Activated naive CD4-positive, alpha-beta T cell treated with anti-CD3 and anti-CD28 coated beads, Interleukin-2, amount 50 U/mL, for 24 hours (primary cell): ENCODE data around the gene MYG1.
"Not testable (repeated sequence)": the region's sequence is repeated elsewhere in the genome, so short reads cannot be mapped to it uniquely, and the experiment has no call there.

Source experiments
- H3K27ac Mint-ChIP-seq: one replicate; pipeline ENCODE4 v1.8.0; 2021; ENCODE audit warnings: mild to moderate bottlenecking, mixed read lengths
- H3K27me3 Mint-ChIP-seq: one replicate; pipeline ENCODE4 v1.8.0; 2021; ENCODE audit warnings: mixed read lengths
- H3K36me3 Mint-ChIP-seq: one replicate; pipeline ENCODE4 v1.8.0; 2021; ENCODE audit warnings: mixed read lengths
- H3K4me1 Mint-ChIP-seq: one replicate; pipeline ENCODE4 v1.8.0; 2021; ENCODE audit warnings: mixed read lengths
- H3K4me3 Mint-ChIP-seq: one replicate; pipeline ENCODE4 v1.8.0; 2021; ENCODE audit warnings: mild to moderate bottlenecking, mixed read lengths
- H3K9me3 Mint-ChIP-seq: one replicate; pipeline ENCODE4 v1.8.0; 2021; ENCODE audit warnings: mixed read lengths

Gene MYG1

GRCh38 chr12:53300187-53300586 is 692 bp downstream of the MYG1 start:
- no peaks in the 10 kb centered on the region for H3K27me3 Mint-ChIP-seq
- H3K4me3 Mint-ChIP-seq = peak overlapping the region; percentile 94
- H3K36me3 Mint-ChIP-seq = peaks cover 13% of the 10 kb centered on the region
- H3K4me1 Mint-ChIP-seq = peaks cover 67% of the 10 kb centered on the region
- no peaks in the 10 kb centered on the region for H3K9me3 Mint-ChIP-seq
- peak overlapping the region; percentile 96 for H3K27ac Mint-ChIP-seq

GRCh38 chr12:53302903-53303302 is 3.4 kb downstream of the MYG1 start:
- Mint-ChIP-seq H3K27me3 (no peaks in the 10 kb centered on the region), H3K4me1 (peaks cover 48% of the 10 kb centered on the region), H3K9me3 (no peaks in the 10 kb centered on the region), H3K36me3 (peaks cover 15% of the 10 kb centered on the region), H3K27ac (peak overlapping the region; percentile 84), H3K4me3 (peak overlapping the region; percentile 49)

- peaks cover 11% of the 10 kb centered on the region for H3K4me1 Mint-ChIP-seq
- peaks cover 12% of the 10 kb centered on the region for H3K36me3 Mint-ChIP-seq
These were observed 7.3 kb downstream of the MYG1 start for GRCh38 chr12:53306826-53307225.

GRCh38 chr12:53308276-53308675 is 8.8 kb downstream of the MYG1 start:
- Mint-ChIP-seq H3K36me3 (peaks cover 12% of the 10 kb centered on the region), H3K4me1 (no peaks in the 10 kb centered on the region), H3K27ac (no peak overlapping the region), H3K4me3 (no peak overlapping the region), H3K9me3 (no peaks in the 10 kb centered on the region), H3K27me3 (no peaks in the 10 kb centered on the region)

More at GRCh38 chr12:53306826-53307225, 7.3 kb downstream of the MYG1 start:
- Mint-ChIP-seq H3K27me3 (no peaks in the 10 kb centered on the region), H3K4me3 (no peak overlapping the region), H3K27ac (peak overlapping the region; percentile 38), H3K9me3 (no peaks in the 10 kb centered on the region)

- Mint-ChIP-seq H3K27me3 (no peaks in the 10 kb centered on the region), H3K36me3 (peaks cover 13% of the 10 kb centered on the region), H3K27ac (peak overlapping the region; percentile 17), H3K4me1 (peaks cover 6% of the 10 kb centered on the region), H3K4me3 (no peak overlapping the region), H3K9me3 (no peaks in the 10 kb centered on the region)
These were observed 14.5 kb downstream of the MYG1 start for GRCh38 chr12:53313996-53314395.

GRCh38 chr12:53320352-53321195 is 21.1 kb downstream of the MYG1 start:
- H3K27ac Mint-ChIP-seq = peak overlapping the region; percentile 94
- H3K4me3 Mint-ChIP-seq = peak overlapping the region; percentile 93
- H3K9me3 Mint-ChIP-seq = no peaks in the 10 kb centered on the region
- H3K36me3 Mint-ChIP-seq = peaks cover 8% of the 10 kb centered on the region
- peaks cover 45% of the 10 kb centered on the region for H3K4me1 Mint-ChIP-seq
- H3K27me3 Mint-ChIP-seq = no peaks in the 10 kb centered on the region

GRCh38 chr12:53324113-53324778 is 24.8 kb downstream of the MYG1 start:
- H3K36me3 Mint-ChIP-seq = no peaks in the 10 kb centered on the region
- H3K4me3 Mint-ChIP-seq = peak overlapping the region; percentile 96
- H3K9me3 Mint-ChIP-seq = no peaks in the 10 kb centered on the region
- no peaks in the 10 kb centered on the region for H3K27me3 Mint-ChIP-seq
- H3K27ac Mint-ChIP-seq = peak overlapping the region; percentile 99
- peaks cover 39% of the 10 kb centered on the region for H3K4me1 Mint-ChIP-seq

GRCh38 chr12:53324779-53325510 is 25.4 kb downstream of the MYG1 start:
- no peaks in the 10 kb centered on the region for H3K9me3 Mint-ChIP-seq
- H3K36me3 Mint-ChIP-seq = no peaks in the 10 kb centered on the region
- H3K27me3 Mint-ChIP-seq = no peaks in the 10 kb centered on the region
- H3K27ac Mint-ChIP-seq = peak overlapping the region; percentile 99
- peaks cover 38% of the 10 kb centered on the region for H3K4me1 Mint-ChIP-seq
- peak overlapping the region; percentile 96 for H3K4me3 Mint-ChIP-seq

GRCh38 chr12:53325511-53326061 is 26.1 kb downstream of the MYG1 start:
- Mint-ChIP-seq H3K9me3 (no peaks in the 10 kb centered on the region), H3K4me1 (peaks cover 32% of the 10 kb centered on the region), H3K36me3 (no peaks in the 10 kb centered on the region), H3K27me3 (no peaks in the 10 kb centered on the region), H3K4me3 (peak overlapping the region; percentile 96), H3K27ac (no peak overlapping the region)

GRCh38 chr12:53326460-53327185 is 27.1 kb downstream of the MYG1 start:
- no peaks in the 10 kb centered on the region for H3K27me3 Mint-ChIP-seq
- H3K4me3 Mint-ChIP-seq = peak overlapping the region; percentile 77
- no peaks in the 10 kb centered on the region for H3K9me3 Mint-ChIP-seq
- H3K27ac Mint-ChIP-seq = no peak overlapping the region
- peaks cover 21% of the 10 kb centered on the region for H3K4me1 Mint-ChIP-seq
- H3K36me3 Mint-ChIP-seq = no peaks in the 10 kb centered on the region

GRCh38 chr12:53327435-53328042 is 28.0 kb downstream of the MYG1 start:
- peak overlapping the region; percentile 6 for H3K27ac Mint-ChIP-seq
- no peaks in the 10 kb centered on the region for H3K36me3 Mint-ChIP-seq
- peaks cover 2% of the 10 kb centered on the region for H3K27me3 Mint-ChIP-seq
- H3K4me3 Mint-ChIP-seq = no peak overlapping the region
- H3K4me1 Mint-ChIP-seq = peaks cover 17% of the 10 kb centered on the region
- H3K9me3 Mint-ChIP-seq = no peaks in the 10 kb centered on the region

GRCh38 chr12:53328043-53328435 is 28.5 kb downstream of the MYG1 start:
- H3K27me3 Mint-ChIP-seq = peaks cover 2% of the 10 kb centered on the region
- H3K9me3 Mint-ChIP-seq = no peaks in the 10 kb centered on the region
- H3K27ac Mint-ChIP-seq = no peak overlapping the region

GRCh38 chr12:53330671-53331070 is 31.2 kb downstream of the MYG1 start:
- no peaks in the 10 kb centered on the region for H3K36me3 Mint-ChIP-seq
- H3K9me3 Mint-ChIP-seq = no peaks in the 10 kb centered on the region
- H3K27me3 Mint-ChIP-seq = peaks cover 3% of the 10 kb centered on the region

More at GRCh38 chr12:53328043-53328435, 28.5 kb downstream of the MYG1 start:
- H3K4me3 Mint-ChIP-seq = no peak overlapping the region
- H3K4me1 Mint-ChIP-seq = peaks cover 13% of the 10 kb centered on the region
- no peaks in the 10 kb centered on the region for H3K36me3 Mint-ChIP-seq

GRCh38 chr12:53332339-53332738 is 32.8 kb downstream of the MYG1 start:
- H3K9me3 Mint-ChIP-seq, H3K36me3 Mint-ChIP-seq, H3K4me1 Mint-ChIP-seq, H3K27ac Mint-ChIP-seq, H3K4me3 Mint-ChIP-seq: not testable (repeated sequence)
- H3K27me3 Mint-ChIP-seq = peaks cover 13% of the 10 kb centered on the region

More at GRCh38 chr12:53330671-53331070, 31.2 kb downstream of the MYG1 start:
- no peak overlapping the region for H3K4me3 Mint-ChIP-seq
- H3K27ac Mint-ChIP-seq = no peak overlapping the region
- H3K4me1 Mint-ChIP-seq = no peaks in the 10 kb centered on the region
